ENCODE measurements around the gene BOC. TPM values are rescaled to one million over a fixed set of nuclear protein-coding genes. Genes with fewer than 3 reads are reported as not detected.
A peak's percentile ranks its signal among the peaks of the same experiment; 100 is the strongest.

The BOC gene
- total RNA-seq, 4 donors from 2014 or later, result 75.6 to 159 (median 105) TPM

GRCh38 chr3:113220721-113221120 is 9.4 kb downstream of the BOC start:
- Histone ChIP-seq H3K27me3 (no peaks in the 10 kb centered on the region), H3K9me3 (no peaks in the 10 kb centered on the region), H3K36me3 (peaks cover 14% of the 10 kb centered on the region), H3K4me1 (peaks cover 82% of the 10 kb centered on the region), H3K4me3 (no peak overlapping the region), H3K27ac (peak overlapping the region; percentile 60)
- no peak for TF ChIP-seq EP300 (IDR thresholded peaks at IDR 0.05)
- TF ChIP-seq, protein P1, sequence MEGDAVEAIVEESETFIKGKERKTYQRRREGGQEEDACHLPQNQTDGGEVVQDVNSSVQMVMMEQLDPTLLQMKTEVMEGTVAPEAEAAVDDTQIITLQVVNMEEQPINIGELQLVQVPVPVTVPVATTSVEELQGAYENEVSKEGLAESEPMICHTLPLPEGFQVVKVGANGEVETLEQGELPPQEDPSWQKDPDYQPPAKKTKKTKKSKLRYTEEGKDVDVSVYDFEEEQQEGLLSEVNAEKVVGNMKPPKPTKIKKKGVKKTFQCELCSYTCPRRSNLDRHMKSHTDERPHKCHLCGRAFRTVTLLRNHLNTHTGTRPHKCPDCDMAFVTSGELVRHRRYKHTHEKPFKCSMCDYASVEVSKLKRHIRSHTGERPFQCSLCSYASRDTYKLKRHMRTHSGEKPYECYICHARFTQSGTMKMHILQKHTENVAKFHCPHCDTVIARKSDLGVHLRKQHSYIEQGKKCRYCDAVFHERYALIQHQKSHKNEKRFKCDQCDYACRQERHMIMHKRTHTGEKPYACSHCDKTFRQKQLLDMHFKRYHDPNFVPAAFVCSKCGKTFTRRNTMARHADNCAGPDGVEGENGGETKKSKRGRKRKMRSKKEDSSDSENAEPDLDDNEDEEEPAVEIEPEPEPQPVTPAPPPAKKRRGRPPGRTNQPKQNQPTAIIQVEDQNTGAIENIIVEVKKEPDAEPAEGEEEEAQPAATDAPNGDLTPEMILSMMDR (IDR thresholded peaks at IDR 0.05), result no peak
- WGBS, result 44% methylated on average over 5 of the region's 5 CpGs
- DNase-seq (ENCODE audit: low spot score in 2 of 2), result no peak

- Histone ChIP-seq H3K36me3 (peaks cover 14% of the 10 kb centered on the region), H3K4me3 (no peak overlapping the region), H3K4me1 (peaks cover 72% of the 10 kb centered on the region), H3K27me3 (no peaks in the 10 kb centered on the region), H3K27ac (no peak overlapping the region), H3K9me3 (no peaks in the 10 kb centered on the region)
- no peak for DNase-seq (ENCODE audit: low spot score in 2 of 2)
- TF ChIP-seq EP300 (IDR thresholded peaks at IDR 0.05) (no peak), POLR2AphosphoS5 (IDR thresholded peaks at IDR 0.05) (no peak), POLR2A (IDR thresholded peaks at IDR 0.05) (no peak)
- TF ChIP-seq, protein P1 (IDR thresholded peaks at IDR 0.05), result no peak
- 61% methylated on average over 2 of the region's 2 CpGs for WGBS
Measured at GRCh38 chr3:113221721-113222257, 10.4 kb downstream of the BOC start.

DNA sequence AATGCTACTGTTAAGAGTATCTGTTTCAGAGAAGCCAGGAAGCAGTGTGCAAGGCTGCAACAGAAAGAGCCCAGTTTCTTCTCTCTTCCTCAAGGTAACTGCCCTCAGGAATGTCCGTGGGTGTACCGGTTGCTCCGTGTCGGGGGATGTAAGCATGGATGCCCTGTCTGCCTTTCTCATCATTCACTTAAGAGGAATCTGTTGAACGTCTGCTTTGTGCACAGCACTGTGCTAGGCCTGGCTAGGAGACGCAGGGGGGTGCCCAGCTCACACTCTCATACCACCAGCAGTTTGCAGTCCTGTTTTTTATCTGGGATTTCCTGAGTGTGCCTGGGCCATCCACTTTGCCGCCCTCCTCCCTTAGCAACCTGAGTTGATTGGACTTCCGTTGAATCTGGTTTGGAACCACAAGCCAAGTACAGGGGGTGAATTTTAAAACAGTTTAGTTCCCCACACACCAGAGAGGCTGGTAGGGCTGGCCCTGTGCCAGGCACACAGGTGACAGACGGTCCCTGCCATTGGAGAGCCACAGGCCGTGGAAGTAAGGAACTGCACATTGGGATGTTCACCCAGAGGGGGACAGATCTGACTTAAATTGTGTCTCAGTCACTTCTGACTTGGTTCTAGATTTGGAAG is 11.2 kb downstream of the BOC start:
- Histone ChIP-seq H3K9me3 (no peaks in the 10 kb centered on the region), H3K4me3 (no peak overlapping the region), H3K27ac (no peak overlapping the region), H3K4me1 (peaks cover 70% of the 10 kb centered on the region), H3K36me3 (peaks cover 14% of the 10 kb centered on the region), H3K27me3 (no peaks in the 10 kb centered on the region)
- TF ChIP-seq, protein P1 (IDR thresholded peaks at IDR 0.05), result no peak
- TF ChIP-seq POLR2A (IDR thresholded peaks at IDR 0.05) (no peak), POLR2AphosphoS5 (IDR thresholded peaks at IDR 0.05) (no peak), EP300 (IDR thresholded peaks at IDR 0.05) (no peak)
- WGBS, result 31% methylated on average over 10 of the region's 10 CpGs
- no peak for DNase-seq (ENCODE audit: low spot score in 2 of 2)

DNA sequence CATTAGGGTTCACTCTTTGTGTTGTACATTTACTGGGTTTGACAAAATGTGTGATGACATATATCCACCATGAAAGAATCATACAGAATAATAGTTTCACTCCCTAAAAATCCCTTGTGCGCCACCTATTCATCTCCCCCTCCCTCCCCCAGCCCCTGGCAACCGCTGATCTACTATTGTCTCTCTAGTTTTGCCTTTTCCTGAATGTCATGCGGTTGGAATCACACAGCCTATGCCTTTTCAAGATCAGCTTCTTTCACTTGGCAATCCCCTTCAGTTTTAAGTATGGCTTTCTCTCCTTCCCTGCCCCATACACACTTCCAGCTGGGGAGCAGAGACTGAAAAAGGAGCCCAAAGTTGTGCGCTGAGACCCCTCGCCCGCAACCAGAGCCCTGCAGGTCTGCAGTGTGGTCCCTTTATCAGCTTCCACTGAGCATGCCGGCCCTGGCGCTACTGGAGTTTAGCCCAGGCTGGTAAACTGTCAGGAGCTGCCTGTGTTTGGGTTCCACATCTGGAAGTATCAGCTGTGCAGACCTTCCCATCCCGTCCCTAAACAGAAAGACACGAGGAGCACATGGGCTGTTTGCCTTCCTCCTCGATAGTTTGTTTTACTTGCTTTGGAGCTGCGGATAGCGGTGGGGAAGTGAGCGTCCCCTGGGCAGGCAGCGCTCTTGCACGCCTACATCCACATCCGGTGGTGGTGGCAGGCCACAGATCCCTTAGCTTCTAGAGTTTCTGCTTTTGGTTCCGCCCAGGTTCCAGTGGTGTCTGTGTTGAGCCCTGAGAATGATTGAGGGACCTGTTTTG is 12.3 kb downstream of the BOC start:
- no peak for DNase-seq (ENCODE audit: low spot score in 2 of 2)
- peaks cover 68% of the 10 kb centered on the region for H3K4me1 ChIP-seq
- no peaks in the 10 kb centered on the region for H3K9me3 ChIP-seq
- no peak overlapping the region for H3K4me3 ChIP-seq
- WGBS, result 65% methylated on average over 16 of the region's 18 CpGs
- no peaks in the 10 kb centered on the region for H3K27me3 ChIP-seq
- peak overlapping the region; percentile 28 for H3K27ac ChIP-seq
- TF ChIP-seq POLR2A (IDR thresholded peaks at IDR 0.05) (no peak), POLR2AphosphoS5 (IDR thresholded peaks at IDR 0.05) (no peak), EP300 (IDR thresholded peaks at IDR 0.05) (no peak)
- TF ChIP-seq, protein P1 (IDR thresholded peaks at IDR 0.05), result no peak
- H3K36me3 ChIP-seq, result peaks cover 12% of the 10 kb centered on the region

DNA sequence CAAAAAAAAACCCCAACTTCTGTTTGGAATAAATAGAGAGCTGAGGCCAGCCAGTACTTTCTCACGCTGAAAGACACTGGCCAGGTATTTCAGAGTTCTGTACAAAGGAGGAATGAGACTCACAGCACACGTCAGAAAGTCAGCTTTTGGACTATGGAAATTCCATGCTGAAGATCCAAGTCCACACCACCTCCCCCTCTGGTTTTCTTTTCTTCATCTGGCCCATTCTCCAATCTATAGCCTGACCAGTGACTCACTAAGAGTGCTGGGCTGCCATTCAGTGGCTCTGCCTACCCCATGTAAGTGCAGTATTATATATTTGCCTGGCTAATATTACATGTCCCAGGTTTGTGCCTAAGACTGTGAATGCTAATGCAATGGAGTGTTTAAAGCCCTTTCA is 13.9 kb downstream of the BOC start:
- Histone ChIP-seq H3K9me3 (no peaks in the 10 kb centered on the region), H3K4me3 (no peak overlapping the region), H3K36me3 (peaks cover 10% of the 10 kb centered on the region), H3K4me1 (peaks cover 59% of the 10 kb centered on the region), H3K27me3 (no peaks in the 10 kb centered on the region), H3K27ac (no peak overlapping the region)
- no peak for TF ChIP-seq POLR2A (IDR thresholded peaks at IDR 0.05)
- TF ChIP-seq POLR2AphosphoS5 (IDR thresholded peaks at IDR 0.05), result no peak
- no peak for TF ChIP-seq EP300 (IDR thresholded peaks at IDR 0.05)
- 73% methylated on average over 2 of the region's 2 CpGs for WGBS
- DNase-seq (ENCODE audit: low spot score in 2 of 2), result no peak
